GM23338 (cell line): ENCODE measurements around the gene PCSK7. TPM values are rescaled to one million over a fixed set of nuclear protein-coding genes. Genes with fewer than 3 reads are reported as not detected.

Experiments
- ATAC-seq: fragments of 200-7000 bp; cut with Tn5 transposase; 3 replicates; pipeline ENCODE4 v1.9.1; 2020
- DNase-seq: peaks from one replicate; pipeline ENCODE4 v3.0.0-alpha.2; 2015; ENCODE audit warnings: low spot score
- H2AFZ ChIP-seq: fragments of 200-600 bp; sonication (generic); 2 replicates; pipeline ENCODE4 v1.8.0; 2016; ENCODE audit warnings: antibody characterized with exemption, mild to moderate bottlenecking, moderate library complexity
- H3F3A ChIP-seq: fragments of 200-600 bp; sonication (generic); replicated peaks from 2 replicates; pipeline ENCODE4 v1.8.0; 2017; ENCODE audit warnings: antibody characterized with exemption, mixed run types, low read depth
- H3K27ac ChIP-seq: fragments of 200-600 bp; sonication (generic); 2 replicates; pipeline ENCODE4 v1.6.1; 2016; ENCODE audit warnings: low read depth
- H3K27me3 ChIP-seq: fragments of 200-600 bp; sonication (generic); 2 replicates; pipeline ENCODE4 v1.8.0; 2016; ENCODE audit warnings: mild to moderate bottlenecking, mixed run types, moderate library complexity; ENCODE audit not compliant: insufficient read depth
- H3K36me3 ChIP-seq: fragments of 200-600 bp; sonication (generic); 2 replicates; pipeline ENCODE4 v1.8.0; 2016; ENCODE audit warnings: mild to moderate bottlenecking; ENCODE audit not compliant: insufficient read depth
- H3K4me1 ChIP-seq: fragments of 200-600 bp; sonication (generic); 2 replicates; pipeline ENCODE4 v1.8.0; 2016; ENCODE audit warnings: mild to moderate bottlenecking, moderate library complexity; ENCODE audit not compliant: insufficient read depth
- H3K4me2 ChIP-seq: fragments of 200-600 bp; sonication (generic); 2 replicates; pipeline ENCODE4 v1.7.1; 2017; ENCODE audit warnings: mixed run types
- H3K4me3 ChIP-seq: fragments of 200-600 bp; sonication (generic); 2 replicates; pipeline ENCODE4 v1.6.1; 2016; ENCODE audit warnings: mixed run types
- H3K79me2 ChIP-seq: fragments of 200-600 bp; sonication (generic); replicated peaks from 2 replicates; pipeline ENCODE4 v1.8.0; 2017; ENCODE audit warnings: mild to moderate bottlenecking; ENCODE audit not compliant: insufficient read depth
- H3K9me2 ChIP-seq: fragments of 200-600 bp; sonication (generic); 2 replicates; pipeline ENCODE4 v1.8.0; 2017; ENCODE audit not compliant: insufficient read depth
- H4K20me1 ChIP-seq: fragments of 200-600 bp; sonication (generic); replicated peaks from 2 replicates; pipeline ENCODE4 v1.8.0; 2017; ENCODE audit warnings: mild to moderate bottlenecking; ENCODE audit not compliant: insufficient read depth
- H3K27ac Mint-ChIP-seq: 2 replicates; pipeline ENCODE4 v1.8.0; 2020; ENCODE audit warnings: inconsistent platforms, mild to moderate bottlenecking, moderate library complexity, mixed read lengths
- H3K27me3 Mint-ChIP-seq: 3 replicates; pipeline ENCODE4 v1.8.0; 2022; ENCODE audit warnings: low read depth, mild to moderate bottlenecking, moderate library complexity, mixed read lengths, inconsistent platforms; ENCODE audit not compliant: insufficient read depth, poor library complexity
- H3K36me3 Mint-ChIP-seq: 3 replicates; pipeline ENCODE4 v1.8.0; 2021; ENCODE audit warnings: low read depth, mild to moderate bottlenecking, inconsistent platforms, moderate library complexity, mixed read lengths
- H3K4me1 Mint-ChIP-seq: 3 replicates; pipeline ENCODE4 v1.8.0; 2020; ENCODE audit warnings: mild to moderate bottlenecking, inconsistent platforms, mixed read lengths
- H3K4me3 Mint-ChIP-seq: 3 replicates; pipeline ENCODE4 v1.8.0; 2021; ENCODE audit warnings: moderate library complexity, mild to moderate bottlenecking, inconsistent platforms, mixed read lengths
- H3K9me3 Mint-ChIP-seq: 3 replicates; pipeline ENCODE4 v1.8.0; 2020; ENCODE audit warnings: moderate library complexity, mild to moderate bottlenecking, inconsistent platforms, mixed read lengths
- CREB1 ChIP-seq: fragments of 250-450 bp; sonication (Bioruptor Pico); IDR thresholded peaks from 2 replicates; pipeline ENCODE4 v1.5.0; 2020; ENCODE audit warnings: low read depth, mild to moderate bottlenecking, moderate library complexity
- CTCF ChIP-seq, 2 experiments: fragments of 200-600 bp in 1 of 2; sonication (generic) in 1 of 2; conservative IDR thresholded peaks; 2 replicates each; pipeline versions ENCODE4 v1.5.1 to v1.6.1; 2016 to 2017; ENCODE audit warnings: antibody characterized with exemption in 2 of 2, low read depth in 2 of 2, mild to moderate bottlenecking in 2 of 2, moderate library complexity in 1 of 2
- ETS1 ChIP-seq: IDR thresholded peaks from 2 replicates; pipeline ENCODE4 v1.6.1; 2016; ENCODE audit warnings: antibody characterized with exemption
- EZH2 ChIP-seq: fragments of 200-600 bp; sonication (generic); IDR thresholded peaks from one replicate; pipeline ENCODE4 v1.8.0; 2017; ENCODE audit warnings: antibody characterized with exemption, mild to moderate bottlenecking, low read depth; ENCODE audit not compliant: unreplicated experiment
- EZH2phosphoT487 ChIP-seq: fragments of 200-600 bp; sonication (generic); IDR thresholded peaks from one replicate; pipeline ENCODE4 v1.8.1; 2018; ENCODE audit warnings: antibody characterized with exemption; ENCODE audit not compliant: unreplicated experiment
- JUNB ChIP-seq: IDR thresholded peaks from one replicate; pipeline ENCODE4 v1.6.1; 2016; ENCODE audit warnings: antibody characterized with exemption; ENCODE audit not compliant: unreplicated experiment
- NANOG ChIP-seq: IDR thresholded peaks from 2 replicates; pipeline ENCODE4 v1.6.1; 2016; ENCODE audit warnings: antibody characterized with exemption, borderline replicate concordance
- POLR2AphosphoS5 ChIP-seq: IDR thresholded peaks from 2 replicates; pipeline ENCODE4 v1.6.1; 2016; ENCODE audit warnings: antibody characterized with exemption, low read depth
- STAT1 ChIP-seq: IDR thresholded peaks from one replicate; pipeline ENCODE4 v1.6.1; 2016; ENCODE audit warnings: antibody characterized with exemption; ENCODE audit not compliant: unreplicated experiment
- ZNF114 ChIP-seq: fragments of 250-450 bp; sonication (Bioruptor Pico); IDR thresholded peaks from 2 replicates; pipeline ENCODE4 v1.5.0; 2020; ENCODE audit warnings: mild to moderate bottlenecking, moderate library complexity
- ZNF331 ChIP-seq: fragments of 250-450 bp; sonication (Bioruptor Pico); IDR thresholded peaks from 2 replicates; pipeline ENCODE4 v1.5.0; 2020; ENCODE audit warnings: low read depth, mild to moderate bottlenecking, moderate library complexity
- polyA plus RNA-seq: library from polyadenylated mRNA; unstranded; fragments of >200 nt; fragmentation: Nextera tagmentation; extraction: Ambion mirVana; gene quantifications from 2 replicates; pipeline ENCODE4 v1.2.1, GENCODE V29; 2016
- total RNA-seq: library from RNA; depleted of rRNA; stranded (reverse); fragments of >200 nt; shearing (Covaris generic); gene quantifications from 2 replicates; pipeline ENCODE4 v1.2.3, GENCODE V29; 2014
- TF ChIP-seq, protein P1 (sequence below): fragments of 250-450 bp; sonication (Bioruptor Pico); IDR thresholded peaks from 2 replicates; pipeline ENCODE4 v1.5.0; 2020; ENCODE audit warnings: mild to moderate bottlenecking, moderate library complexity
- TF ChIP-seq, protein P2 (sequence below): IDR thresholded peaks from one replicate; pipeline ENCODE4 v1.6.1; 2018; ENCODE audit warnings: antibody characterized with exemption; ENCODE audit not compliant: unreplicated experiment

Gene PCSK7
- total and polyA plus RNA-seq, 2 experiments from 2014 or later: 12.4 to 46.4 TPM

DNA sequence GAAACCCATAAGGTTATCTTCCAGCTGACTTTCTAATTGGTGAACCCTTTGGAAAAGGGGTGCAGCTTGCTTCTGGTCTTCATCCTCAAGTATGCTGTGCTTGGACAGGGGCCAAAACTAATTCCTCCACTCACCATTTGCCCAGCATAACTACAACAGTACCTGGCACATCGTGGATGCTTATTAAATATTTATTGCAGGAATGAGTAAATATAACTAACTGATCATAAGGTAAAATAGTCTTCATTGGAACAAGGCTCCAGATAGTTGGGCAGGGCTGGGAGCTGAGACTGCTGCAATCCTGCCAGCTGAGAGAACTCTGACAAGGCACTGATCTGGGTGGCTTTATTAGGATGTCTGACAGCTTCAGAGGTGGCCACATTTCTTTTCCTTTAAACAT lies 55.7 kb downstream of the PCSK7 start:
- no peak overlapping the region for H3K27ac ChIP-seq
- H3K4me3 Mint-ChIP-seq: no peak overlapping the region

More for the DNA sequence above, 55.7 kb downstream of the PCSK7 start:
- no peak overlapping the region for H3K4me2 ChIP-seq
- 0 out of 2 replicates have a peak, but pooled peaks cover under 1% of the 10 kb centered on the region for H3K36me3 ChIP-seq
- no peaks in the 10 kb centered on the region for H3K27me3 ChIP-seq
- no peak overlapping the region for H2AFZ ChIP-seq
- H4K20me1 ChIP-seq: 0 out of 2 replicates have a peak, but pooled peaks cover under 1% of the 10 kb centered on the region
- Mint-ChIP-seq H3K9me3 (no peaks in the 10 kb centered on the region), H3K27ac (no peak overlapping the region), H3K27me3 (peaks cover 12% of the 10 kb centered on the region), H3K4me1 (peaks cover 32% of the 10 kb centered on the region), H3K36me3 (peaks cover 11% of the 10 kb centered on the region)
- DNase-seq (no peak), ATAC-seq (no peak)
- peaks cover 5% of the 10 kb centered on the region; the same call in 1 of the 2 replicates for H3K79me2 ChIP-seq
- no peaks in the 10 kb centered on the region for H3K9me2 ChIP-seq
- TF ChIP-seq, protein P1, sequence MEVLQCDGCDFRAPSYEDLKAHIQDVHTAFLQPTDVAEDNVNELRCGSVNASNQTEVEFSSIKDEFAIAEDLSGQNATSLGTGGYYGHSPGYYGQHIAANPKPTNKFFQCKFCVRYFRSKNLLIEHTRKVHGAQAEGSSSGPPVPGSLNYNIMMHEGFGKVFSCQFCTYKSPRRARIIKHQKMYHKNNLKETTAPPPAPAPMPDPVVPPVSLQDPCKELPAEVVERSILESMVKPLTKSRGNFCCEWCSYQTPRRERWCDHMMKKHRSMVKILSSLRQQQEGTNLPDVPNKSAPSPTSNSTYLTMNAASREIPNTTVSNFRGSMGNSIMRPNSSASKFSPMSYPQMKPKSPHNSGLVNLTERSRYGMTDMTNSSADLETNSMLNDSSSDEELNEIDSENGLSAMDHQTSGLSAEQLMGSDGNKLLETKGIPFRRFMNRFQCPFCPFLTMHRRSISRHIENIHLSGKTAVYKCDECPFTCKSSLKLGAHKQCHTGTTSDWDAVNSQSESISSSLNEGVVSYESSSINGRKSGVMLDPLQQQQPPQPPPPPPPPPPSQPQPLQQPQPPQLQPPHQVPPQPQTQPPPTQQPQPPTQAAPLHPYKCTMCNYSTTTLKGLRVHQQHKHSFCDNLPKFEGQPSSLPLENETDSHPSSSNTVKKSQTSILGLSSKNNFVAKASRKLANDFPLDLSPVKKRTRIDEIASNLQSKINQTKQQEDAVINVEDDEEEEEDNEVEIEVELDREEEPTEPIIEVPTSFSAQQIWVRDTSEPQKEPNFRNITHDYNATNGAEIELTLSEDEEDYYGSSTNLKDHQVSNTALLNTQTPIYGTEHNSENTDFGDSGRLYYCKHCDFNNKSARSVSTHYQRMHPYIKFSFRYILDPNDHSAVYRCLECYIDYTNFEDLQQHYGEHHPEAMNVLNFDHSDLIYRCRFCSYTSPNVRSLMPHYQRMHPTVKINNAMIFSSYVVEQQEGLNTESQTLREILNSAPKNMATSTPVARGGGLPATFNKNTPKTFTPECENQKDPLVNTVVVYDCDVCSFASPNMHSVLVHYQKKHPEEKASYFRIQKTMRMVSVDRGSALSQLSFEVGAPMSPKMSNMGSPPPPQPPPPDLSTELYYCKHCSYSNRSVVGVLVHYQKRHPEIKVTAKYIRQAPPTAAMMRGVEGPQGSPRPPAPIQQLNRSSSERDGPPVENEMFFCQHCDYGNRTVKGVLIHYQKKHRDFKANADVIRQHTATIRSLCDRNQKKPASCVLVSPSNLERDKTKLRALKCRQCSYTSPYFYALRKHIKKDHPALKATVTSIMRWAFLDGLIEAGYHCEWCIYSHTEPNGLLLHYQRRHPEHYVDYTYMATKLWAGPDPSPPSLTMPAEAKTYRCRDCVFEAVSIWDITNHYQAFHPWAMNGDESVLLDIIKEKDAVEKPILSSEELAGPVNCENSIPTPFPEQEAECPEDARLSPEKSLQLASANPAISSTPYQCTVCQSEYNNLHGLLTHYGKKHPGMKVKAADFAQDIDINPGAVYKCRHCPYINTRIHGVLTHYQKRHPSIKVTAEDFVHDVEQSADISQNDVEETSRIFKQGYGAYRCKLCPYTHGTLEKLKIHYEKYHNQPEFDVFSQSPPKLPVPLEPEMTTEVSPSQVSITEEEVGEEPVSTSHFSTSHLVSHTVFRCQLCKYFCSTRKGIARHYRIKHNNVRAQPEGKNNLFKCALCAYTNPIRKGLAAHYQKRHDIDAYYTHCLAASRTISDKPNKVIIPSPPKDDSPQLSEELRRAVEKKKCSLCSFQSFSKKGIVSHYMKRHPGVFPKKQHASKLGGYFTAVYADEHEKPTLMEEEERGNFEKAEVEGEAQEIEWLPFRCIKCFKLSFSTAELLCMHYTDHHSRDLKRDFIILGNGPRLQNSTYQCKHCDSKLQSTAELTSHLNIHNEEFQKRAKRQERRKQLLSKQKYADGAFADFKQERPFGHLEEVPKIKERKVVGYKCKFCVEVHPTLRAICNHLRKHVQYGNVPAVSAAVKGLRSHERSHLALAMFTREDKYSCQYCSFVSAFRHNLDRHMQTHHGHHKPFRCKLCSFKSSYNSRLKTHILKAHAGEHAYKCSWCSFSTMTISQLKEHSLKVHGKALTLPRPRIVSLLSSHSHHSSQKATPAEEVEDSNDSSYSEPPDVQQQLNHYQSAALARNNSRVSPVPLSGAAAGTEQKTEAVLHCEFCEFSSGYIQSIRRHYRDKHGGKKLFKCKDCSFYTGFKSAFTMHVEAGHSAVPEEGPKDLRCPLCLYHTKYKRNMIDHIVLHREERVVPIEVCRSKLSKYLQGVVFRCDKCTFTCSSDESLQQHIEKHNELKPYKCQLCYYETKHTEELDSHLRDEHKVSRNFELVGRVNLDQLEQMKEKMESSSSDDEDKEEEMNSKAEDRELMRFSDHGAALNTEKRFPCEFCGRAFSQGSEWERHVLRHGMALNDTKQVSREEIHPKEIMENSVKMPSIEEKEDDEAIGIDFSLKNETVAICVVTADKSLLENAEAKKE: no peak
- no peak for TF ChIP-seq EZH2phosphoT487
- no peak for TF ChIP-seq STAT1
- TF ChIP-seq POLR2AphosphoS5: no peak
- TF ChIP-seq CTCF (conservative IDR thresholded peaks at IDR 0.05; ENCODE audit: low read depth in 2 of 2): no peak
- TF ChIP-seq CREB1 (CRISPR knock-in tag): no peak
- no peak for TF ChIP-seq NANOG
- no peak for TF ChIP-seq JUNB
- TF ChIP-seq ETS1: no peak
- TF ChIP-seq ZNF331 (CRISPR knock-in tag): no peak
- TF ChIP-seq EZH2: no peak
- TF ChIP-seq, protein P2, sequence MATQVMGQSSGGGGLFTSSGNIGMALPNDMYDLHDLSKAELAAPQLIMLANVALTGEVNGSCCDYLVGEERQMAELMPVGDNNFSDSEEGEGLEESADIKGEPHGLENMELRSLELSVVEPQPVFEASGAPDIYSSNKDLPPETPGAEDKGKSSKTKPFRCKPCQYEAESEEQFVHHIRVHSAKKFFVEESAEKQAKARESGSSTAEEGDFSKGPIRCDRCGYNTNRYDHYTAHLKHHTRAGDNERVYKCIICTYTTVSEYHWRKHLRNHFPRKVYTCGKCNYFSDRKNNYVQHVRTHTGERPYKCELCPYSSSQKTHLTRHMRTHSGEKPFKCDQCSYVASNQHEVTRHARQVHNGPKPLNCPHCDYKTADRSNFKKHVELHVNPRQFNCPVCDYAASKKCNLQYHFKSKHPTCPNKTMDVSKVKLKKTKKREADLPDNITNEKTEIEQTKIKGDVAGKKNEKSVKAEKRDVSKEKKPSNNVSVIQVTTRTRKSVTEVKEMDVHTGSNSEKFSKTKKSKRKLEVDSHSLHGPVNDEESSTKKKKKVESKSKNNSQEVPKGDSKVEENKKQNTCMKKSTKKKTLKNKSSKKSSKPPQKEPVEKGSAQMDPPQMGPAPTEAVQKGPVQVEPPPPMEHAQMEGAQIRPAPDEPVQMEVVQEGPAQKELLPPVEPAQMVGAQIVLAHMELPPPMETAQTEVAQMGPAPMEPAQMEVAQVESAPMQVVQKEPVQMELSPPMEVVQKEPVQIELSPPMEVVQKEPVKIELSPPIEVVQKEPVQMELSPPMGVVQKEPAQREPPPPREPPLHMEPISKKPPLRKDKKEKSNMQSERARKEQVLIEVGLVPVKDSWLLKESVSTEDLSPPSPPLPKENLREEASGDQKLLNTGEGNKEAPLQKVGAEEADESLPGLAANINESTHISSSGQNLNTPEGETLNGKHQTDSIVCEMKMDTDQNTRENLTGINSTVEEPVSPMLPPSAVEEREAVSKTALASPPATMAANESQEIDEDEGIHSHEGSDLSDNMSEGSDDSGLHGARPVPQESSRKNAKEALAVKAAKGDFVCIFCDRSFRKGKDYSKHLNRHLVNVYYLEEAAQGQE: no peak
- no peak for TF ChIP-seq ZNF114
- peaks cover 33% of the 10 kb centered on the region for H3F3A ChIP-seq
- peaks cover 25% of the 10 kb centered on the region for H3K4me1 ChIP-seq
- no peak overlapping the region for H3K4me3 ChIP-seq
